Measurements from ENCODE around the gene TNP2. TPM values are rescaled to one million over a fixed set of nuclear protein-coding genes. Genes with fewer than 3 reads are reported as not detected.

The TNP2 gene
- total RNA-seq, 2 donors from 2014 or later: not detected

GRCh38 chr16:11283820-11284248, 14.7 kb upstream of the TNP2 start:
- Histone ChIP-seq H3K27ac (no peak overlapping the region), H3K9me3 (no peaks in the 10 kb centered on the region), H3K36me3 (no peaks in the 10 kb centered on the region), H3K4me1 (no peaks in the 10 kb centered on the region), H3K4me3 (no peak overlapping the region), H3K27me3 (no peaks in the 10 kb centered on the region)
- no peak for DNase-seq (ENCODE audit: low spot score)
- TF ChIP-seq, protein P1, sequence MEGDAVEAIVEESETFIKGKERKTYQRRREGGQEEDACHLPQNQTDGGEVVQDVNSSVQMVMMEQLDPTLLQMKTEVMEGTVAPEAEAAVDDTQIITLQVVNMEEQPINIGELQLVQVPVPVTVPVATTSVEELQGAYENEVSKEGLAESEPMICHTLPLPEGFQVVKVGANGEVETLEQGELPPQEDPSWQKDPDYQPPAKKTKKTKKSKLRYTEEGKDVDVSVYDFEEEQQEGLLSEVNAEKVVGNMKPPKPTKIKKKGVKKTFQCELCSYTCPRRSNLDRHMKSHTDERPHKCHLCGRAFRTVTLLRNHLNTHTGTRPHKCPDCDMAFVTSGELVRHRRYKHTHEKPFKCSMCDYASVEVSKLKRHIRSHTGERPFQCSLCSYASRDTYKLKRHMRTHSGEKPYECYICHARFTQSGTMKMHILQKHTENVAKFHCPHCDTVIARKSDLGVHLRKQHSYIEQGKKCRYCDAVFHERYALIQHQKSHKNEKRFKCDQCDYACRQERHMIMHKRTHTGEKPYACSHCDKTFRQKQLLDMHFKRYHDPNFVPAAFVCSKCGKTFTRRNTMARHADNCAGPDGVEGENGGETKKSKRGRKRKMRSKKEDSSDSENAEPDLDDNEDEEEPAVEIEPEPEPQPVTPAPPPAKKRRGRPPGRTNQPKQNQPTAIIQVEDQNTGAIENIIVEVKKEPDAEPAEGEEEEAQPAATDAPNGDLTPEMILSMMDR (IDR thresholded peaks at IDR 0.05): no peak

GRCh38 chr16:11280616-11281522, 11.7 kb upstream of the TNP2 start, which contains the start of gene PRM1:
TSS of gene PRM1 (minus strand) at chr16:11281330. CDS start at chr16:11281238, 92 bp downstream.
- H3K27ac ChIP-seq: no peak within 1 kb of the TSS
- H3K4me3 ChIP-seq: no peak within 1 kb of the TSS
- no peaks in the 10 kb centered on the region for H3K36me3 ChIP-seq
- TF ChIP-seq, protein P1 (IDR thresholded peaks at IDR 0.05): no peak
- no peaks in the 10 kb centered on the region for H3K27me3 ChIP-seq
- no peaks in the 10 kb centered on the region for H3K4me1 ChIP-seq
- no peaks in the 10 kb centered on the region for H3K9me3 ChIP-seq
- no peak for DNase-seq (ENCODE audit: low spot score)

DNA sequence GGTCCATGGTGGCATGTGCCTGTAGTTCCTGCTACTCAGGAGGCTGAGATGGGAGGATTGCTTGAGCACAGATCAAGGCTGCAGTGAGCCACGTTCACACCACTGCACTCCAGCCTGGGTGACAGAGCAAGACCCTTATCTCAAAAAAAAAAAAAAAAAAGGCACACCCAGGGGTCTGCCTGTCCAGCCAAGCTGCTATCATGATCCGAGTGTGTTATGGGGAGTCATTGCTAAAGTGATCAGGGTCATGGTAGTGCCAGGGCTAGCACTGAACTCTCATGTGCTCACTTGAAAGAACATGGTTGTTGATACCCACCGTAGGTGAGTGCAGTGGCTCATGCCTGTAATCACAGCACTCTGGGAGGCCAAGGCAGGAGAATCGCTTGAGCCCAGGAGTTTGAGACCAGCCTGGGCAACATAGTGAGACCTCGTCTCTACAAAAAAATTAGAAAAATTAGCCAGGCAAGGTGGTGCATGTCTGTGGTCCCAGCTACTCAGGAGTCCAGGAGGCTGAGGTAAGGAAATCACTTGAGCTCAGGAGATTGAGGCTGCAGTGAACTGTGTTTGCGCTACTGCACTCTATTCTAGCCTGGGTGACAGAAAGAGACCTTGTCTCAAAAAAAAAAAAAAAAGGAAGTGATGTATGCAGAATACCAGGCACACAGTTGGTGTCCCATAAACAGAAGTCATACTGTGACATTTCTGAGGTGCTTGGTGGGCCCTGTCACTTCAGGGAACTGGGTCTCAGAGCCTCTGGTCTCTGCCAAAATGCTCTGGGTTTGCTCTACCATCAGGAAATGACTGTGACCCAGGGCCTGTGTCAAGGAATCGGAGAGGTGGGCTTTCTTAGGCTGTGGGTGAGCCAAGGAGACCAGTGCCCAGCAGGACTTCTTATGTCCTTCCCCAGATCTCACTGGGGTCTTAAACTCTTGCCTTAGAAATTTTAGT, 9.8 kb upstream of the TNP2 start:
- DNase-seq (ENCODE audit: low spot score): no peak
- no peaks in the 10 kb centered on the region for H3K9me3 ChIP-seq
- TF ChIP-seq, protein P1 (IDR thresholded peaks at IDR 0.05): no peak
- no peak overlapping the region for H3K4me3 ChIP-seq
- no peaks in the 10 kb centered on the region for H3K4me1 ChIP-seq
- H3K36me3 ChIP-seq: no peaks in the 10 kb centered on the region
- no peaks in the 10 kb centered on the region for H3K27me3 ChIP-seq
- no peak overlapping the region for H3K27ac ChIP-seq

GRCh38 chr16:11277607-11278337, 8.6 kb upstream of the TNP2 start:
- no peak for DNase-seq (ENCODE audit: low spot score)
- H3K27me3 ChIP-seq: no peaks in the 10 kb centered on the region
- no peaks in the 10 kb centered on the region for H3K4me1 ChIP-seq
- TF ChIP-seq, protein P1 (IDR thresholded peaks at IDR 0.05): no peak
- H3K4me3 ChIP-seq: no peak overlapping the region
- H3K36me3 ChIP-seq: no peaks in the 10 kb centered on the region
- H3K27ac ChIP-seq: no peak overlapping the region
- no peaks in the 10 kb centered on the region for H3K9me3 ChIP-seq

DNA sequence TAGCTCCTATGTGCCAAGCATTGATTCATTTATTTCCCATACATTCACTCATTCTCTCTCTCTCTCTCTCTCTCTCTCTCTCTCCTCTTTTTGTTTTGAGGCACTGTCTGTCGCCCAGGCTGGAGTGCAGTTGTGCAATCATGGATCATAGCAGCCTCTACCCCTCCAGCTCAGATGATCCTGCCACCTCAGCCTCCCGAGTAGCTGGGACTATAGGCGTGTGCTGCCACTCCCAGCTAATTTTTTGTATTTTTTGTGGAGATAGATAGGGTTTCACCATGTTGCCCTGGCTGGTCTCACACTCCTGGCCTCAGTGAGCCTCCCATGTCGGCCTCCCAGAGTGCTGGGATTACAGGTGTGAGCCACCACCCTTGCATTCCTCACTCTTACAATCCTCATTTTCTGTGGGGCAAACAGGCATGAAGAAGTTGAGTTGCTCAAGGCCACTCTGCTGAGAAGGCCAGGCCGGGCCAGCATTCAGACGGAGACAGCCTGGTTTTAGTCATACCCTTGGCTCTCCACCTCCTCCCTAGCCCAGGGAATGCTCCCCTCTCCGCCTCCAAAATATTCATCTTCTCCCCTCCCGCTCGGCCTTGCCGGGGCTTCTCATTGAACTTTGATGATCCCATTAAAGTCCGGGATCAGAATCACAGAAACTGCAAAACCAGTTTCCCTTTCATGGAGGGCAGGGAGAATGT, 7.9 kb upstream of the TNP2 start:
- no peaks in the 10 kb centered on the region for H3K4me1 ChIP-seq
- no peak overlapping the region for H3K27ac ChIP-seq
- DNase-seq (ENCODE audit: low spot score): no peak
- no peaks in the 10 kb centered on the region for H3K27me3 ChIP-seq
- TF ChIP-seq, protein P1 (IDR thresholded peaks at IDR 0.05): no peak
- H3K4me3 ChIP-seq: no peak overlapping the region
- no peaks in the 10 kb centered on the region for H3K36me3 ChIP-seq
- no peaks in the 10 kb centered on the region for H3K9me3 ChIP-seq

Data from right atrium auricular region (tissue), 2 donors.